Left kidney (tissue), 2 donors: ENCODE measurements around the gene FOXN3. TPM values are rescaled to one million over a fixed set of nuclear protein-coding genes. Genes with fewer than 3 reads are reported as not detected.

Source experiments
- DNase-seq: peaks from one replicate; pipeline ENCODE4 v3.0.0-alpha.2; 2013
- polyA plus RNA-seq: library from polyadenylated mRNA; unstranded; fragments of 120-200 nt; gene quantifications from one replicate; pipeline ENCODE4 v1.2.1, GENCODE V29; 2013; ENCODE audit not compliant: insufficient read length

FOXN3 gene
- polyA plus RNA-seq, 1 donor = 32.2 TPM

DNA sequence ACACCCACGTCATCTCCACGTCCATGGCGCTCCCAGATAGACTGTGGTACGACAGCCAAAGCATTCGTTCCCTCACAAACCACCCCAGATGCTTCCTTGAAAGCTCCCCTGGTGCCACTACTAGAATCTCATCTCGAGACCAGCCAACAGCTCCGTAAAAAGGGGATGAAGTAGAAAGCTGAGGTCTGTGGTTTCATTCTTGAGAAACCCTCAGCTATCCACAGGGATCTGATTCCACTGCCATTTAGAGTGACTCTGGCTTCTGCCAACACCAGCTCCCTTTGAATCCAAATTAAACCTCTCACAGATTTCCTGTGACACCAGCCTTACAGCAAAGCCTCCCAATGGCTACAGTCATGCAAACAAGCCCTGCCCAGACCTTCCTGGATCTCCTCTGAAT lies 18.5 kb upstream of the FOXN3 start:
- no peak for DNase-seq

DNA sequence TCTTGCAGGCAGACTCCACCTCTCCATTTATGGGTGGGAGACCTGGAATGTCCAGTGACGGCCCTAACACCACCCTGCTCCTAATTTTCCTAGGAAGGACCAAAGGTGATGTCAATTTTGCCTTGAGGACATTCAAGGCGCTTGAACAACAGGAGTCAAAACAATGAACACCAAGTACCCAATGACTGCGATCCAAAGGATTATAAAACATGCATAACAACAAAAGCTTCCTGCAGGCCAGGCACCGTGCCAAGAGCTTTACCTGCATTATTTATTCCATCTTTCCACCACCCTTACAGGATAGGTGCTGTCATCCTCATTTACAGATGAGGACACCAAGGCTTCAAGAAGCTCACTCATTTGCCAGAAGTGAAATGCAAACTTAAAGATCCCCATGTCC lies 15.2 kb upstream of the FOXN3 start:
- no peak for DNase-seq

DNA sequence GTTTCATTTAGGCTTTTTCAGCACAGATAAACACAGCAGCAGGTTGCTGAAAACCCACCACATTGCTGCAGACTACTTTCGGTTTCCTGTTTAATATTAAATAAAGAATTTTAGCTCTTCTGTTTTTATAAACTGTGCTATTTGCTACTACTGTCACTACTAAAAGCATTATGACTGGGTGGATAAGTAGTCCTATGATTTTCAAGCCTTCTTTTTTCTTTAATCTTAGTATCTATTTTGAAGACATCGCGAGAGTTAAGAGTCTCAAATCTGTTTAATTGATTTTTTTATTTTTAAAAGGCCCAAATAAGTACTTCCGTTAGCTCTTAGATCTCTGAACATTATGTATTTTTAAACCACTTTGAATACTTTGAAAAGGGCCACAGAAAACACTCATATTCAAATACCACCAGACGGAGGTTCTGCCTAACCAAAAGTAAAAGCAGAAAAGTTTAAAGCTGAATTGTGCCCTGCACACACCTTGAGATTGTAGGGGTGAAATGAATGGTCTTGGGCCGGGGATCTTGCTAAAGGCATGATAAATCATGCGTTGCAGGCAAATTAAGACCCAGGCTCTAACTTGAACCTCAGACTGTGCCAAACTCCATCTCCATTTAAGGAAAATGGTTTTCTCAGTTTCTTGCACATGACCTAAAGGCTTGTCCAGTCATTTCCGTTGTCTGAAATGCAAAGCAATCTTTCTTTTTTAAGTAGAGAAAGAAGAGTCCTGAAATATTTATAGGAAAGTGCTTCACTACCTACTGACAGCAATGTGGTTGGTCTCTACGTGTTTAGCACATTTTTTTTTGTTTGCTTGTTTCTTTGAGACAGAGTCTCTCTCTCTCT lies 13.6 kb upstream of the FOXN3 start:
- no peak for DNase-seq

DNA sequence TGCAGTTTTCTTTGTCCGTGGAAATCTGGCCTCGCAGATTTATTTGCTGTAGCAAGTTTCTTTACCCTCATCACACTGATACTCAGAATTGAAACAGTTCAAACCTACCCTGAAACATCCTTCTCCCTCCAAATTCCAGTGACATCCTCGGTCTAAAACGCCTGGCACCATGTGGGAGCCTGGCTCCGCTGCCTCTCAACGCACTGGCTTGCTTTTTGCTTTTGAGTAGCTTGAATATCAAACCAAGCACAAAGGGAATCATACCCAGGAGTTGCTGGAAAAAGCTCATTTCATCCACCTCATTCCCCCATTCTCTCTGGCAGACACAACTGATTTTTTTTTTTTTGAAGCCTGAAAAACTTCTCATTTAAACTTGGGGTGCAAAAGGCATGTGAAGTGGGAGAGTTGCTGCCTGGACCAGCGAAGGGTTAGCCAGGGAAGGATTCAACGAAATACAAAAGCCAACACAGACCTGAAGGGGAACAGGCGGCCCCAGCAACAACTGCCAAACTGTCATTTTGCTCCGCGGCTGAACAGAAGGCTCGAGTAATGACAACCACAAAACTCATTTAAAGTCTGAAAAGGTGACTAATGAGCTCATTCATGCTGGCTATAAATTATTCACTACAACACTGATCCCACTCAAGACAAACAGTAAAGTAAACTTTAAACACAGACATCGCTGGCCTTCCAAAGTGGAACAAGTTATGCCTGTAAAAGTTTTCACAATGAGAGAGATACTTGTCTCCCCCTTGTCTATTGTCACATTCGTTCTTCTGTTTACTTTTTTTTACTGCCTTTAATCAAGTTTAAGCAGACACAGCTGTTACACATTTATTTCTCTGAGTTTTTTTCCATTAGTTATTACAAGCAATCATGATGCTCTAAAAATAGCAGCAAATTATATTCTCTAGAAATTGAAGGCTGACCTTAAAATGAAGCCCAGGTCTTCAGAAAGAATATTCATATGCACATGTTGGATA lies 12.5 kb upstream of the FOXN3 start:
- DNase-seq = no peak

DNA sequence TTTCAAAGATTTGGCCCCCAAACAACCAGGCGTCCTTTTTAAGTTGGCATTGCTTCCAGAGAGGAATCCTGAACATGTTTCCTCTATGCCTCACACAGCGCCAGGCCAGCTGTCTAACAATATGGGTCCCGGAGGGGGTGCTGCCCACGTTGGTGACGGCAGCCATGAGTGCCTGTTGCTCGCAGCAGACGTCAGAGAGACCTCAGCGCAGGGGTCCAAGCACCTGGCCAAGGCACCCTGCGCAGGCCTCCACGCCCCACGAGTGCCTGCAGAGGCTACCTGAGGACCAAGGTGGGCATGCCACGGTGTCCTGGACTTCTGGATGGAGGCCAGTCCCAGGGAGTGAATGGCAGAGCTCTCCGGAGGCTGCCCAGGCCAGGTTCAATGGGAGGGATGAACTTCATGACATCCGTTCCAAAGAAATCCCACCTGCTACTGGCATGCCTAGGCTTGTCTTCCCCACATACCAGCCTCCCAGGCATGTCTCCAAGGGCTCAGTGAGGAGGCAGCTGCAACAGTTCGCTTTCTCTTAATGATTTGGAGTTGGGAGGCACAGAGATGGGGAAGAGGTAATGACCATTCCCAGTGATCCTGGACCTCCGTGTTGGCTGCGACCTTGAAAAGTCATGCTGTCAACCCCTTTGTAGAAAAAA lies 11.6 kb upstream of the FOXN3 start:
- DNase-seq = no peak

DNA sequence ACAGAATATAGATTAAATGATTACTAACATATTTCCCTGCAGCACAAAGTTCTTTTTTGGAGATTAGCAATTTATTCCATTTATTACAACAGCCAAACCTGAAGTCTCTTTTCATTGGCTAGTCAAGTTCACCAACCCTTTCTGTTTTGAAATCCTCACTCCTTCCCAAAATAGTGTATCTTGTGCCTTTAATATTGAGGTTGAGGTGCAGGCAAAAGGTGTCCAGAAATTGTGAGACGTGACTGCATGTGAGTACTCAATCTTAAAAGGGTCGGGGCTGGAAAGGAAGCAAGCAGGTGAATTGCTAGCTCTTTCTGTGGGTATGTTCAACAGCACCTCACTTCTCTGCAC lies 11.1 kb upstream of the FOXN3 start:
- DNase-seq = no peak

DNA sequence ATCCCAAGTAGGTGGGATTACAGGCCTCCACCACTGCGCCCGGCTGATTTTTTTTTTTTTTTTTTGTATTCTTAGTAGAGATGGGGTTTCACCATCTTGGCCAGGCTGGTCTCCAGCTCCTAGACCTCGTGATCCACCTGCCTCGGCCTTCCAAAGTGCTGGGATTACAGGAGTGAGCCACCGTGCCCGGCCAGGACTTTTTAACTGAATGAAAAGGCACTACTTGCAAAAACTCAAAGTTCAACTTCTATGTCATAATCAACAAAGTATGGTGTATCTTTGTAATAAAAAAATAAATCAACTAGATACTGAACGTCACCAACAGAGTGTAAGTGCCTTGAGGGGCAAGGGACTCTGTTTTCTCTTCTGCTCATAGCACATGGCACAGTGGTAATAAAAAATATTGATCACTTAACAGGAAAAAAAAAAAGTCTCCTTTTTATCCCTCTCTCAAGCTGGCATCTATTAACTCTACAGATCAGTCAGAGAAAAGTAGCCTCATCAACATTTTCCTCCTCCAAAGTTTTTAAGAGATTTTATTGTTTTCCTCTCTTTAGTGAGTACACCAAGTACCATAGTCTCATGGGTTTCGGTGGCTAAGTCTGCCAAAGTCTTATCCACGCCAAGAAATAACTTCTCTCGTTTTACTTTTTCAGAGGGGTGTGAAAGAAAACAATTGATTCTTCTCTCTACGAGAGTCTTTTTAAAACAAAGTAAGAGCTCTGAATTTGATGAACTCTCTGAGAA lies 10.6 kb upstream of the FOXN3 start:
- no peak for DNase-seq

DNA sequence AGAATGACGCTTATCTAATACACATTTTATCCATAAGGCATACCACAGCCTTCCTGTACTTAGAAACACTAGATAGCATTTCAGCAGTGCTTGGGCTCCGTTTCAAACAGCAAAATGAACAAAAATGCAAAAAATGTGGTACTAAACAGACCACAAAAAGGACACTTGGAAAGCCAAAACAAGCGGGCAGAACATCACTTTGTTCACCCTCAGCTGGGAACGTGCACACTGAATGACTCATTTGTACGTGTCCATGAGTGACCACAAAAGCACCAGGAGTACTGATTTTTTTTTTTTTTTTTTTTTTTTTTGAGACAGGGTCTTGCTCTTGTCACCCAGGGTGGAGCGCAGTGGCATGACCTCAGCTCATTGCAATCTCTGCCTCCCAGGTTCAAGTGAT lies 8.9 kb upstream of the FOXN3 start:
- no peak for DNase-seq

DNA sequence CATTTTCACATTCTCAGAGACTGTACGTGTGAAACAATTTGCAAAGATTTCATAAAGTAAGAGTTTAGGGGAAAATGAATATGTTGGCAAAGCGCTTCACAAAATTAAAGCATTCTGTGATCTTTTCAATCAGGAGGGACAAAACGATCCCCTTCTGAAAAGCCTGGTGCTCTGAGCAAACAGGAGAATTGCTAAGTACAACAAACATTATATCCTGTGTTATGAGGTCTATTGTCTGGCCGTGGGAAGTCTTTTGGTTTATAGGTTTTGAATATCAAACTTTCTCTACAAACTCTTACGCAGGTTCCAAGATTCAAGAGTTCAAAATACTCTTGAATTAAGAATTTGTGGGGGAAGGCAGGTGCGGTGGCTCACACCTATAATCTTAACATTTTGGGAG lies 7.2 kb upstream of the FOXN3 start:
- DNase-seq = no peak

DNA sequence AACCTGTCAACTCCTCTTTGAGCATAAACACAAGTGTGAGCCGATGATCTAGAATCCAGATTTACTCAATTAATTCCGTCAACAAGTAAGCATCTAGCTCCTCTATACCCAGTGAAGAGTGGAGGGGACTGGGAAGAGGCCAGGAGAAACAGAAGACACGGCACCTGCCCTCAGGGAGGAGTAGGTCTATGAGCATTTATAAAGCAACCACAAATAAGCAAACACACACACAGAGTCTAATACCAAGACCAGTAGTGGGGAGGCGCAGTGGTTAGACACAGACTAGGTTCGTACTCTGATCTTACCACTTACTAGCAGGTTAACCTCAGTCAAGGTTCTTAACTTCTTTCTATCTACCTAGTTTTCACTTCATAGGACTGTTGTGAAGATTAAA lies 5.9 kb upstream of the FOXN3 start:
- no peak for DNase-seq

DNA sequence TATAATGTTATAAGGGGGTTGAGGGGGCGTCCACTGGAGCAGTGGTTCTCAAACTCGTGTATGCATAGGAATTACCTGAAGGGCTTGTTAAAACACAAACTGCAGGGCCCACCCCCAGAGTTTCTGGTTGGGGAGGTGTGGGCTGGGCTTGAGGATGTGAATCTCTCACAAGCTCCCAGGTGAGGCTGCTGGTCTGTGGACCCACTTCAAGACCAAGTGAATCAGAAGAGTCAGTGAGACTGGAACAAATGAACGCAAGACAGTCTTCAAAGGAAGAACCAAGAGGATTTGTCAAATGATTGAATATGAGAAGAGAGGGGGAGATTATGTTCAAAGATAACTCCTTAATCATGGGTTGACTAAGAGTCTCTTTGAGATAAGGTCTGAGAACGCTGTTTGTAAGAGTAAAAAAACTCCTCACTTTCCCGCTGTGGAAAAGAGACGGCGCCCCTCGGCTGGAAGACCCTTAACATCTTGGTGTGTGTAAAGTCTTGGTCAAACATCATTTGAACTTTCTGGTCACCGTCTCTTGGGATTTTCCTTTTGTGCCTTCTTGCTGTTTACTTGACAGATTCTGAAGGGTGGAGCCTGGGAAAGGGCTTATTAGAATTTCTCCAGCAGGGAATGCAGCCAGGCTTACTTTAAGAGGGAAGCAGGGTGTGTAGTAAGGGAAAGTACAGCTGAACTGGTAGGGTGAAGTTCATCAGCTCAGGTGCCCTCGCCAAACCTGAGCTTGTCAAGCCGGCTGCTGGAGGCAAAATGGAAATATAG lies 5.3 kb upstream of the FOXN3 start:
- no peak for DNase-seq

DNA sequence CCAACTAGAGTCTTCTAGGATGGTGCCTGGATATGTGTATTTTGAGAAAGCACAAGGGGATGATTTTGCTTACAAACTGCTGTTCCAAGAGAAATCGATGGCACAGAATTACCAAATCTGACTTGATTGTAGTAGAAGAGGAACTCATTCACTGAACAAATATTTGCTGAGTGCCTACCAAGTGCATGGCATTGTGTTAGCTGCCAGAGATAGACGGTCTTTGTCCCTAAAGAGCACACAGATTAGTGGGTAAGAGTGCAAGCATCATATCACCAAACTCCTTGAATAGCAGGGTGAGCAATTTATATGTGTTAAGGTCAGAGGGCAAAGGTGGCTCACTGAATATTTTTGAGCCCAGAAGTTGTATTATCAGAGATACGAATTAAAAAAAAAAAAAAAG lies 3.5 kb upstream of the FOXN3 start:
- DNase-seq = no peak

DNA sequence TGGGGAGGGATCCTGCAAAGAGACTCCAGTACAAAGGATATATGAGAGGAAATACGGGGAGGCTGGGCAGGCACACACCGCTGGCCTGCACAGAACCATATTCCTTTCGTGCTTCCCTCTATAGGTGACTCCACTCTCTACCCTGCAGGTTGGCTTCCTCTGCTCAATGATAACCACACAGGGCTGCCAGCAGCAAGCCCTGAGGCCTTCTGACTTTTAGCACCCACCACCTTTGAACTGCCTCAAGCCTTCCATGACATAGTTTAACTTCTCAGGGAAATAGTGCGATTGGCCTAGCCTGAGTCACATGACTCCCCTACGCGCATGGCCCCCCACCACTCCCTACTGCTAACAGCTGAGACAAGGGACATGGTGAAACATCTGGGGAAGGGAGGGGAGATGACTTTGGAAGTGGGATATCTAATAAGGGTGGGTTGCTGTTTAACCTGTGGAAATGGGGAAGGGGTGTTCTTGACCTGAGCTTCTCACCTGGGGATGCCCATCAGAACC lies 3.0 kb upstream of the FOXN3 start:
- DNase-seq = no peak

DNA sequence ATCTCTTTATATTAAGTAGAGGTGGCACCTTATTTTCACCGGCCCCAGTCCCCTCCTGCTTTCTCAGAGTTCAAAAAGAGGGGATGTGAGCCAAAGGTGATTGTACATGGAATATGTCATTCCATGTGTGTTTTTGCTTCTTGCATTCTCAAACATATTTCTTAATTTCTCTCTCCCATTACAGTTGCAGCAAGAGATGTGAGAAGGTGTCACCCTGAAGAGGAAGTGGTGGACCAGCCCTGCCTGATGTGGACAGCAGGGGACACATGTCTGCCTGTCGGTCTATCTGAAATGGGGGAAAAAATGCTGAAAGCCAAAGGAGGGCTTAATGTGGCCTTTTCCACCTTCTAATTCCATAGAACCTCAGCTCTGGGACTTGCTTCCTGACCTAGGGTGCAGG lies 1.9 kb upstream of the FOXN3 start:
- DNase-seq = no peak

DNA sequence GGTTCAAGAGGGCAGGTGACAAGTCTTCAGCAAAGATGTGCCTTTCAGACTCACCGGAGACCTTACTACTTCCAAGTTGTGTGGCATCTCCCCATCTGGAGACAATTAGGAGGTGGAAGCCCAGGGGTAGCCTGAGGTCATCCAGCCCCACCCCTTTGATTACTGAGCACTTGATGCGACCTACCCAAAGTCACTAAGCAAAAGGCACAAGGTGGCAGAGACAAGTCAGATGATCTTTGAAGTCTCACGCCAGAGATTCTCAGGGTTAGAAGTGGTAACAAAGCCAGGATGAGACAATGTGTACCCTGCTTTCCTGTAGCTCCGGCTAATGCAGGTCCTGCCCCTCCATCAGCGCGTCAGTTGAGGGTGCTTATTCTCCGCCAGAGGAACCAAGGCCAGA lies 1.4 kb upstream of the FOXN3 start:
- no peak for DNase-seq

DNA sequence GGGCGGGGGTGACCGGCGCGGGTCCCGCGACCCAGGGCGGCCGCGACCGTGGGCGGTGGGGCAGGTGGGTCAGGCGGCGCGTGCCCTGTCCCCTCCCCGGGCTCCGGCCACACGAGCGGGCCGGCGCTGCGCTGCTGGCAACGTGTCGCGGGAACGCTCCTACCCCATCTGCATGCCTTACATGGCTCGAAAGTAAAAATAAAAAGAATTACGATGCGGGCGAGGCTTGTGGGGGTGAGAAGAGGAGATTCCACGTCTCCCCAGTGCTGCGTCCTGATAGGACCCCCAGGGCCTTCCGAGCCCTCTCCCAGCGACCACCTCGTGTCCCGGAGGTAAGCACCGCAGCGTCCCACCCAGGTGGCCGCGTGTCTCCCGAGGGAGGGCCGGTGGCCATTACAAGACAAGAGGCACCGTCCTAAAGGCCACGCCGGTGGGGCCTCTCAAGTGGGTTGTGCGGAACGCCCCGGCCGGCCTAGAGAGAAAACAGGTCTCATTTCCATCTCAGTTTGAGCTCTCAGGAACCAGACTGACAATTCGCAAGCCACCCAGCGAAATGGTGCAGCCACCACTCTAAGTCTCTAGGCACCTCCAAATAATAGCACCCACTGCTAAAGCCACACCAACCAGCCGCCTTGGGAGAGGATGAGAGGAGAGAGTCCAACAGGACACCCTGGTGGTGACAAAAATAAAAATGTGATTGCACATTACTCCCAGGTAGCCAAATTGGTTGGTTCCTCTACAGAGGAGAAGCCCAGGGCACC lies 612 bp upstream of the FOXN3 start:
- DNase-seq = no peak

DNA sequence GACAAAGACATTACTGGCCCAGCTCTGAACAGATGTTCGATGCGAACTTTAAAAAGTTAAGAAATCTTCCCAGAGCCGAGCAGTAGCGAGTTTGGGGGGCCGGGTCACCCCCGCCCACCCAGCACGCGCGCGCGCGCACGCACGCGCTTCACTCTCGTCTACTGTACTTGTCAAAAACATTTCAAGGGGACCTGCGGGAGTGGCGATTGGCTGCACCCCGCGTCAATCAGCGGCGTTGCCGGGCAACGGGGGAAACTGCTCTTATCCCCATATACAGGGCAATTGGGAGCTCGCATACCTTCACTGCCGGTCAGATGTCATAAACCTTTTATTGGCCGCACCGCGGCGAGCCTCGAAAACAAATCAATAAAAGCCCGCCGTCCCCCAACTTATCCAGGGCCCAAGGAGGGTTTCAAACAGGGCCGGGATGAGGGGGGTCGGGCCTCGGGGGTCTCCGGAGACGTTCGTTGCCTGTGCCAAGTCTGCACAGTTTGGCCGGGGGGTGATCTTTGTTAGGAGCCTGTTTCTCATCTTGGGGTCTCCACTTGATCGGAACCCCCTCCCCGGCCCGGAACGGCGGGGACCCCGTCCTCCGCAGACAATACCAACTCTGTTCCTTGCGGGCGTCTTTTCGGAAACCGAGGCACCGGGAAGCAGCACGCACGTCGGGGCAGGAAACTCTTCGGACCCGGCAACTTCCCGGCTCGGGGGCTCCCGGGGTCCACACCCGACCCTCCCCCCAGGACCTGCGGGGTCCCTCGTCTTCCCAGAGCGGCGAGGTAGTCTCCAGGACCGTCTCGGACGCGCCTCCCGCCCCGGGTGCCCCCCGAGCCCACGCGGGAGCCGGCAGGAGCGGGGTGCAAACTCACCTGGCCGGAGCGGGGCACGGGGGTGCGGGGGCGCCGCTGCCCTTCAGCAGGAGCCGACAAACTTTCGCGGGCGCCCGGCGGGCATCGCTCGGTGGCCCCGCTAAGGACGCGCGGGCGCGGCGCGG lies 734 bp downstream of the FOXN3 start:
- DNase-seq = peak; percentile 99

DNA sequence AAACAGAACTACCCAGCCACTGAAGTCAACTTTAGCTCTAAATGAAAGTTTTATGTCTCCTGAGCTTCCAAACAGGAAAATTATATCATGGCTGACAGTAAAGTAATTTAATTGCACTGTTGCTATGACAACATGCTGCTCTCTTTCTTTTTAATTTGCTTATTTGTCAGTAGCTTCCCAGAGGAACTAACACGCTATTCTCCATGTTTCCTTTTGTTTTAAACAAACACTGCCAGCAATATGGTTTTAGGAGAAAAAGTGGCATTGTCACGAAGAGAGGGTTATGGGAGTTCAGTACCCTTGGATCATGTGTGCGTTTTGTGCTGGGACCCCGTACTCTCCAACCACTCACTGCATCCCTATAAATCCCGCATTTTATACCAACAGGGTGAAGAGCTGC lies 1.9 kb downstream of the FOXN3 start:
- no peak for DNase-seq

DNA sequence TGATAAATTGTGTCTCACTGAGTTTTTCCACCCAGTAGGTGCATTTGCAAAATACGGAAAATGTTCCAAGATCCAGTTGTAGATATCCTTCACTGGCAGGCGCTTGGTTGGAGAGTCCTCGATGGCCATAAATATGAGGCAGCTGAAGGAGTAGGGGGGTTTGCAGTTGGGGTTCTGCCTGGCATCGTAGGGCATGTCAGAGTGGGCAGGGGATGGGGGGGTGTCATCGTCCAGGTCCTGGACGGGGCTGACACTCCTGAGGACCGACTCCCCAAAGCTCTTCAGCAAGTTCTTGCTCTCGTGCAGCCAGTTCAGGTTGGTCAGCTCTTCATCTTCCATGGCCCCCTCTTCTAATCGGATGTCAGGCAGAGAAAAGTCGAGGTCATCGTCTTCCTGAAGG lies 5.1 kb downstream of the FOXN3 start:
- no peak for DNase-seq
